Heart left ventricle (tissue), 16 donors: Measurements from ENCODE around the gene ACADVL. TPM values are rescaled to one million over a fixed set of nuclear protein-coding genes. Genes with fewer than 3 reads are reported as not detected.

Source experiments
- ATAC-seq, 4 donors: fragments of 200-7000 bp; cut with Tn5 transposase; one replicate each; pipeline ENCODE4 v1.9.1; 2020 to 2022; ENCODE audit warnings: moderate library complexity in 4 of 4, mild to moderate bottlenecking in 3 of 4, moderate number of reproducible peaks in 1 of 4
- DNase-seq, 5 donors: peaks; one replicate each; pipeline ENCODE4 v3.0.0-alpha.2; 2020
- H3K27ac ChIP-seq, 12 donors: fragments of 200-600 bp; sonication (generic) in 4 of 12; one replicate each; pipeline versions ENCODE4 v1.5.0 to v1.8.0; 2016 to 2022; ENCODE audit warnings: mild to moderate bottlenecking in 2 of 12
- H3K27me3 ChIP-seq, 9 donors: fragments of 200-600 bp; sonication (generic) in 2 of 9; one replicate each; pipeline versions ENCODE4 v1.5.1 to v1.8.0; 2016 to 2022; ENCODE audit warnings: mild to moderate bottlenecking in 3 of 9
- H3K36me3 ChIP-seq, 9 donors: fragments of 200-600 bp; sonication (generic) in 2 of 9; one replicate each; pipeline versions ENCODE4 v1.5.0 to v1.8.0; 2018 to 2022; ENCODE audit warnings: mild to moderate bottlenecking in 2 of 9
- H3K4me1 ChIP-seq, 12 donors: fragments of 200-600 bp; sonication (generic) in 4 of 12; one replicate each; pipeline versions ENCODE4 v1.5.0 to v1.8.0; 2016 to 2022; ENCODE audit warnings: mild to moderate bottlenecking in 3 of 12
- H3K4me3 ChIP-seq, 12 donors: fragments of 200-600 bp; sonication (generic) in 4 of 12; one replicate each; pipeline versions ENCODE4 v1.5.0 to v1.8.0; 2017 to 2022; ENCODE audit warnings: mild to moderate bottlenecking in 9 of 12, moderate library complexity in 4 of 12
- H3K9me3 ChIP-seq, 12 donors: fragments of 200-600 bp; sonication (generic) in 4 of 12; one replicate each; pipeline versions ENCODE4 v1.5.0 to v1.8.0; 2016 to 2022; ENCODE audit warnings: mild to moderate bottlenecking in 1 of 12
- POLR2A ChIP-seq, 2 donors: fragments of 450-650 bp; IDR thresholded peaks; one replicate each; pipeline ENCODE4 v1.6.1; 2017; ENCODE audit warnings: antibody characterized with exemption in 2 of 2, mild to moderate bottlenecking in 2 of 2, moderate library complexity in 2 of 2
- WGBS, 4 donors: extraction: QIAGEN DNeasy Blood & Tissue Kit in 2 of 4; methylation state at CpG; one replicate each; pipeline versions ENCODE4 v1.1.5 to v1.1.7; 2013 to 2018; 5-methylcytosine and 5-hydroxymethylcytosine counted together
- intact Hi-C, 10 donors: fragments of 100-400 bp; cut with DNase I; formaldehyde crosslinking; loops; one replicate each; pipeline versions ENCODE4 v1.11.1 to v1.14.2; 2022
- polyA plus RNA-seq, 2 donors: library from polyadenylated mRNA; stranded (reverse); fragments of 200-250 nt; gene quantifications; one replicate each; pipeline ENCODE4 v1.2.3, GENCODE V29; 2013
- total RNA-seq, 9 donors: library from RNA; depleted of rRNA in 2 of 9; stranded (reverse); fragments of >200 nt in 2 of 9; fragmentation: NEBNext Ultra II Directional in 3 of 9; extraction: Animal tissue kit (Norgen Biotek cat#: 25700) in 3 of 9; gene quantifications; one replicate each; pipeline versions ENCODE4 v1.1.0 to v1.2.4, GENCODE V29; 2016 to 2023
- TF ChIP-seq, protein P1 (sequence below), 12 donors: fragments of 200-600 bp; sonication (generic) in 4 of 12; IDR thresholded peaks; one replicate each; pipeline versions ENCODE4 v1.5.0 to v1.8.0; 2018 to 2022; ENCODE audit warnings: antibody characterized with exemption in 12 of 12, mild to moderate bottlenecking in 5 of 12
- donor health status: ischemic (EF 13 %, LVEDD 7.1; RV severe dilation, severe dysfunction).
- donor health status: healthy with polysubstance abuse.
- donor health status: DM: no; HTN: yes; CAD: no.
- donor health status: DM: no; HTN: no; CAD: no.
- donor health status: ischemic (EF 25% LVEDD 6.9; RV normal size, moderate dysfunction).
- donor health status: ischemic (EF 25% LVEDD 5.7; RV mildly dilated, moderate dysfunction).
- donor health status: healthy.
- donor health status: DM: yes; HTN: yes; CAD: no.
- donor health status: ischemic (EF 35%, LVEDD 5.7; RV mildly dilated, moderate dysfunction).
- donor health status: nonischemic (EF 11% LVEDD 7.7; RV severe dilation, severe dysfunction).
- donor health status: DM: yes; HTN: yes; CAD: no.
- donor health status: PGD.
- donor health status: ischemic (EF 29% LVEDD 5.4; RV normal size, mild dysfunction).
- donor health status: nonischemic (EF 23%, LVEDD 6.1; RV moderate dilation, normal function).

ACADVL gene
- total and polyA plus RNA-seq, 11 donors, result 601 to 2,758 (median 1,385) TPM

DNA sequence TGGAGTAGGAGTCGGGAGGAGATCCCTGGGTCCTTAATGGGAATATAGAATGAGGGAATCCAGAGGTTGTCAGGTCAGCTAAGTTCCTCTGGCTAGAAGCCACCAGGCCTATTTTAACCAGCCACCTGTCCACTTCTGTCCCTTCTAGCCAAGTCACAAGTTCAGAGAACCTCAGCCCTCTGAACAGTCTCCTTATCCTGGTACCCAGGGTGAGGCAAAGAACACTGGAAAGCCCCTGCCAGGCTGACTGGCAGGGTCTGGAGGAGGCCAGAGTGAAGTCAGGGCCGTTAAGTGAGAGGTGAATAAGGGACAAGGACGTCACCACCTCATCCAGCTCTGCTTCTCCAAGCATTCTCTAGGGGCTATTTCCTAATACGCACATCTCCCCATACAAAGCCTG, 29.1 kb downstream of the ACADVL start:
- TF ChIP-seq, protein P1, sequence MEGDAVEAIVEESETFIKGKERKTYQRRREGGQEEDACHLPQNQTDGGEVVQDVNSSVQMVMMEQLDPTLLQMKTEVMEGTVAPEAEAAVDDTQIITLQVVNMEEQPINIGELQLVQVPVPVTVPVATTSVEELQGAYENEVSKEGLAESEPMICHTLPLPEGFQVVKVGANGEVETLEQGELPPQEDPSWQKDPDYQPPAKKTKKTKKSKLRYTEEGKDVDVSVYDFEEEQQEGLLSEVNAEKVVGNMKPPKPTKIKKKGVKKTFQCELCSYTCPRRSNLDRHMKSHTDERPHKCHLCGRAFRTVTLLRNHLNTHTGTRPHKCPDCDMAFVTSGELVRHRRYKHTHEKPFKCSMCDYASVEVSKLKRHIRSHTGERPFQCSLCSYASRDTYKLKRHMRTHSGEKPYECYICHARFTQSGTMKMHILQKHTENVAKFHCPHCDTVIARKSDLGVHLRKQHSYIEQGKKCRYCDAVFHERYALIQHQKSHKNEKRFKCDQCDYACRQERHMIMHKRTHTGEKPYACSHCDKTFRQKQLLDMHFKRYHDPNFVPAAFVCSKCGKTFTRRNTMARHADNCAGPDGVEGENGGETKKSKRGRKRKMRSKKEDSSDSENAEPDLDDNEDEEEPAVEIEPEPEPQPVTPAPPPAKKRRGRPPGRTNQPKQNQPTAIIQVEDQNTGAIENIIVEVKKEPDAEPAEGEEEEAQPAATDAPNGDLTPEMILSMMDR (IDR thresholded peaks at IDR 0.05), result no peak
- no peak for TF ChIP-seq POLR2A (IDR thresholded peaks at IDR 0.05)
- H3K27ac ChIP-seq, result peak overlapping the region in 10 of 12 donors; percentile 10 to 98 (median 35)
- peaks cover 8 to 47% (median 36%) of the 10 kb centered on the region in 12 donors for H3K4me1 ChIP-seq
- no peak for ATAC-seq
- no peaks in the 10 kb centered on the region for H3K9me3 ChIP-seq
- H3K36me3 ChIP-seq, result peaks cover 0 to 38% (median 35%) of the 10 kb centered on the region in 9 donors
- peak overlapping the region in 2 of 12 donors; percentile 98 for H3K4me3 ChIP-seq
- intact Hi-C loops, result loop anchor here in 2 of 10 donors (5.0 to 10.0 kb wide), 3 partner anchors 36 to 596 kb away; partner anchors contain the start of gene CD68 (in 1 of the 2)
- H3K27me3 ChIP-seq, result no peaks in the 10 kb centered on the region
- no peak for DNase-seq
- 49 to 58% (median 55%) methylated on average over 4 of the region's 4 CpGs for WGBS, 4 donors

DNA sequence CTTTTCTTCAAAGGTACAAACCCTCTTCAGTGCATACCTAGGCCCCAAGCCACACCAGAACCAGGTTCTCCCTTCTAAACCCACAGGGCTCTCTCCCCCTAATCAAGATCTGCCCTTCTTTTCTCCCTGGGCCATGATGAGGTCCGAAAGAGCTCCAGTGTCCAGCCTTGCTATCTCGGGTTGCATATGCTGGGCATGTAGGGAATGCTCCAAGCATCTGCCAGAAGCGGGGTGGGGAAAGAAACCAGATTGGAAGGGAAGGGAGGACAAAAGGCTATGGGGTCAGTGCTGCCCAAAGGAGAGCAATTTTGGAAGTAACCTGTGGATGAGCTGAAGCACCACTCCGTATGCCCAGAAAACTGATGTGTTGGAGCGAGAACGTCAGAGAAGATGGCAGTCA, 29.5 kb downstream of the ACADVL start:
- H3K4me1 ChIP-seq, result peaks cover 8 to 46% (median 36%) of the 10 kb centered on the region in 12 donors
- ATAC-seq, result no peak
- TF ChIP-seq, protein P1 (IDR thresholded peaks at IDR 0.05), result no peak
- H3K9me3 ChIP-seq, result no peaks in the 10 kb centered on the region
- intact Hi-C loops, result loop anchor here in 2 of 10 donors (5.0 to 10.0 kb wide), 3 partner anchors 37 to 596 kb away; partner anchors contain the start of gene CD68 (in 1 of the 2)
- H3K27ac ChIP-seq, result peak overlapping the region in 10 of 12 donors; percentile 10 to 98 (median 35)
- H3K27me3 ChIP-seq, result no peaks in the 10 kb centered on the region
- peak overlapping the region in 4 of 12 donors; percentile 90 to 98 (median 97) for H3K4me3 ChIP-seq
- H3K36me3 ChIP-seq, result peaks cover 0 to 38% (median 34%) of the 10 kb centered on the region in 9 donors
- 61 to 75% (median 68%) methylated on average over 6 of the region's 6 CpGs for WGBS, 4 donors
- no peak for DNase-seq

GRCh38 chr17:7249830-7250229, 30.1 kb downstream of the ACADVL start:
- H3K9me3 ChIP-seq, result no peaks in the 10 kb centered on the region
- peaks cover 0 to 38% (median 34%) of the 10 kb centered on the region in 9 donors for H3K36me3 ChIP-seq
- H3K4me1 ChIP-seq, result peaks cover 8 to 46% (median 37%) of the 10 kb centered on the region in 12 donors
- no peaks in the 10 kb centered on the region for H3K27me3 ChIP-seq
- peak overlapping the region in 9 of 12 donors; percentile 6 to 99 (median 98) for H3K27ac ChIP-seq
- TF ChIP-seq, protein P1 (IDR thresholded peaks at IDR 0.05), result no peak
- TF ChIP-seq POLR2A (IDR thresholded peaks at IDR 0.05), result no peak
- ATAC-seq (no peak), DNase-seq (no peak)
- intact Hi-C loops, result loop anchor here in 3 of 10 donors (5.0 to 10.0 kb wide), 4 partner anchors 38 to 595 kb away; partner anchors contain the start of genes CD68 (in 2 of the 3) and EIF5A (in 1 of the 3)
- WGBS, 4 donors, result 72 to 82% (median 81%) methylated on average over 7 of the region's 7 CpGs
- H3K4me3 ChIP-seq, result peak overlapping the region in 9 of 12 donors; percentile 86 to 100 (median 96)

- ATAC-seq (no peak), DNase-seq (peak in 1 of 5 donors; percentile 21)
- peaks cover 0 to 38% (median 34%) of the 10 kb centered on the region in 9 donors for H3K36me3 ChIP-seq
- H3K4me1 ChIP-seq, result peaks cover 8 to 46% (median 37%) of the 10 kb centered on the region in 12 donors
- H3K4me3 ChIP-seq, result peak overlapping the region; percentile 57 to 100 (median 94)
- H3K27ac ChIP-seq, result peak overlapping the region; percentile 96 to 100 (median 99)
- WGBS, 4 donors, result 0 to 2% (median 1%) methylated on average over 12 to 55 of the region's 55 CpGs
- H3K9me3 ChIP-seq, result no peaks in the 10 kb centered on the region
- intact Hi-C loops, result loop anchor here in 2 of 10 donors (5.0 to 10.0 kb wide), 2 partner anchors 56 to 324 kb away; partner anchors contain the start of genes CD68 (in 1 of the 2) and EIF5A (in 1 of the 2)
- no peaks in the 10 kb centered on the region for H3K27me3 ChIP-seq
- no peak for TF ChIP-seq POLR2A (IDR thresholded peaks at IDR 0.05)
- TF ChIP-seq, protein P1 (IDR thresholded peaks at IDR 0.05), result no peak
These were observed 31.2 kb downstream of the ACADVL start for GRCh38 chr17:7250695-7251627.
